Vagina (tissue), 2 donors: ENCODE results near the gene BPTF. TPM values are rescaled to one million over a fixed set of nuclear protein-coding genes. Genes with fewer than 3 reads are reported as not detected.

ENCODE experiments used
- DNase-seq, 2 donors: peaks; one replicate each; pipeline ENCODE4 v3.0.0-alpha.2; 2017; ENCODE audit errors: extremely low spot score in 2 of 2
- H3K27ac ChIP-seq: fragments of 200-600 bp; sonication (generic); one replicate; pipeline ENCODE4 v1.5.1; 2019
- H3K27me3 ChIP-seq: fragments of 200-600 bp; sonication (generic); one replicate; pipeline ENCODE4 v1.5.1; 2019
- H3K36me3 ChIP-seq, 2 donors: fragments of 200-600 bp; sonication (generic); one replicate each; pipeline ENCODE4 v1.5.1; 2017 to 2019
- H3K4me1 ChIP-seq: fragments of 200-600 bp; sonication (generic); one replicate; pipeline ENCODE4 v1.5.1; 2019
- H3K4me3 ChIP-seq, 2 donors: fragments of 200-600 bp; sonication (generic); 1 replicate in 1 of 2; 2 replicates in 1 of 2; pipeline ENCODE4 v1.5.1; 2016 to 2019
- H3K9me3 ChIP-seq: fragments of 200-600 bp; sonication (generic); one replicate; pipeline ENCODE4 v1.5.1; 2019
- CTCF ChIP-seq, 3 experiments: fragments of 450-650 bp in 2 of 3; fragments of 200-600 bp in 1 of 3; sonication (generic) in 1 of 3; IDR thresholded peaks; one replicate each; pipeline ENCODE4 v1.5.1; 2017 to 2019; ENCODE audit warnings: antibody characterized with exemption in 3 of 3, mild to moderate bottlenecking in 2 of 3, moderate library complexity in 2 of 3
- POLR2A ChIP-seq, 2 donors: fragments of 450-650 bp; IDR thresholded peaks; one replicate each; pipeline ENCODE4 v1.6.1; 2017; ENCODE audit warnings: antibody characterized with exemption in 2 of 2, mild to moderate bottlenecking in 2 of 2, moderate library complexity in 2 of 2
- POLR2AphosphoS5 ChIP-seq, 2 donors: sonication (generic); formaldehyde crosslinking; IDR thresholded peaks; one replicate each; pipeline ENCODE4 v1.9.0; 2017; ENCODE audit warnings: antibody characterized with exemption in 2 of 2, mild to moderate bottlenecking in 2 of 2, low read depth in 1 of 2; ENCODE audit not compliant: insufficient read depth in 1 of 2
- intact Hi-C: fragments of 100-400 bp; cut with DNase I; formaldehyde crosslinking; loops from one replicate; pipeline ENCODE4 v1.15.1; 2023
- total RNA-seq: library from RNA; depleted of rRNA; stranded (reverse); fragments of >200 nt; gene quantifications from one replicate; pipeline ENCODE4 v1.2.3, GENCODE V29; 2016

Gene BPTF
- total RNA-seq, 1 donor from 2014 or later: 146 TPM

DNA sequence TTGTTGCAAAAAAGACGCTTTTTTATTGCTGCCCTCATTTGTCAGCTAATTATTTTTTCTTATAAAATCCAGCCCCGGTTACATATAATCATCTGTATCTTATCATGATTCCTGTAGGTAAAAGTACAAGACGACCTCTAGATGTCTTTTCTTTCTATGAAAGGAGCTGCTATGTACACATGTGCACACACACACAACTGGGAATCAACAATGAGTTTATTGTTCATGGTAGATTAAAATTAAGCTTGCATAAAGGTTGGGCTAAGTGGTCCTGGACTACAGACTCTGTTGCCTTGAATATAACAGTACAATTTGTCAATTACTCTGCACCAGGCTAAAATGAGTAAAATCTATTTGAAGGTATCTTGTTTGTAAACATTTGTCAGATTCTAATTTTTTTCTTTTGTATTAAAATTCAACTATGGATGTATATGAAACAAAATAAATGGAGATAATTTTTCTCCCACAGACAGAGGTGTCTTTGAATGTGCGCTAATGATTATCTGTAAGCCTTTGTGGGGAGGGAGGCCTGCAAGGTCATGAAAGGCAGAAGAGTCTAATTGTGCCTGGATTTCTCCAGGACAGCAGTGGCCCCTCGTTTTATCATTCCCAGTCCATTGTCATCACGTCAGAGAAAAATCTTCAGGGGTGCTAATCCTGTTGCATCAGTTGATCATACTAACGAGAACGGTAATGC is 157.5 kb downstream of the BPTF start:
- no peak for TF ChIP-seq POLR2A (IDR thresholded peaks at IDR 0.05)
- TF ChIP-seq CTCF (IDR thresholded peaks at IDR 0.05): no peak
- TF ChIP-seq POLR2AphosphoS5 (IDR thresholded peaks at IDR 0.05; ENCODE audit: insufficient read depth in 1 of 2, low read depth in 1 of 2): no peak
- Histone ChIP-seq H3K4me1 (peaks cover 24% of the 10 kb centered on the region), H3K27ac (no peak overlapping the region), H3K4me3 (no peak overlapping the region), H3K9me3 (no peaks in the 10 kb centered on the region), H3K36me3 (no peaks in the 10 kb centered on the region), H3K27me3 (no peaks in the 10 kb centered on the region)
- no peak for DNase-seq
- intact Hi-C loops: no loop called here

GRCh38 chr17:67983383-67983688 is 158.0 kb downstream of the BPTF start:
- intact Hi-C loops: no loop called here
- Histone ChIP-seq H3K4me1 (peaks cover 24% of the 10 kb centered on the region), H3K36me3 (no peaks in the 10 kb centered on the region), H3K4me3 (no peak overlapping the region), H3K27ac (no peak overlapping the region), H3K9me3 (no peaks in the 10 kb centered on the region), H3K27me3 (no peaks in the 10 kb centered on the region)
- DNase-seq: no peak
- no peak for TF ChIP-seq POLR2AphosphoS5 (IDR thresholded peaks at IDR 0.05; ENCODE audit: insufficient read depth in 1 of 2, low read depth in 1 of 2)
- no peak for TF ChIP-seq CTCF (IDR thresholded peaks at IDR 0.05)
- no peak for TF ChIP-seq POLR2A (IDR thresholded peaks at IDR 0.05)

- Histone ChIP-seq H3K4me1 (peaks cover 32% of the 10 kb centered on the region), H3K4me3 (no peak overlapping the region)
These were observed 165.6 kb downstream of the BPTF start for GRCh38 chr17:67990909-67991308.

GRCh38 chr17:67992548-67993152 is 167.3 kb downstream of the BPTF start:
- Histone ChIP-seq H3K36me3 (no peaks in the 10 kb centered on the region), H3K4me1 (peaks cover 37% of the 10 kb centered on the region), H3K27ac (peak overlapping the region; percentile 95), H3K9me3 (no peaks in the 10 kb centered on the region), H3K4me3 (peak overlapping the region; percentile 57 to 69), H3K27me3 (no peaks in the 10 kb centered on the region)
- no peak for TF ChIP-seq CTCF (IDR thresholded peaks at IDR 0.05)
- no peak for TF ChIP-seq POLR2A (IDR thresholded peaks at IDR 0.05)
- no peak for TF ChIP-seq POLR2AphosphoS5 (IDR thresholded peaks at IDR 0.05; ENCODE audit: insufficient read depth in 1 of 2, low read depth in 1 of 2)
- no peak for DNase-seq
- intact Hi-C loops: no loop called here

More at GRCh38 chr17:67990909-67991308, 165.6 kb downstream of the BPTF start:
- intact Hi-C loops: no loop called here
- Histone ChIP-seq H3K27ac (no peak overlapping the region), H3K27me3 (no peaks in the 10 kb centered on the region), H3K9me3 (no peaks in the 10 kb centered on the region), H3K36me3 (no peaks in the 10 kb centered on the region)
- DNase-seq: no peak
- TF ChIP-seq POLR2AphosphoS5 (IDR thresholded peaks at IDR 0.05; ENCODE audit: insufficient read depth in 1 of 2, low read depth in 1 of 2): no peak
- no peak for TF ChIP-seq CTCF (IDR thresholded peaks at IDR 0.05)
- no peak for TF ChIP-seq POLR2A (IDR thresholded peaks at IDR 0.05)
